SH-SY5Y (cell line): ENCODE results near the gene RGS8.

Experiments used
- GATA2 ChIP-seq: IDR thresholded peaks from 2 replicates; pipeline ENCODE4 v1.6.1; 2011; ENCODE audit warnings: mild to moderate bottlenecking, low read depth, low read length
- GATA3 ChIP-seq: IDR thresholded peaks from 2 replicates; pipeline ENCODE4 v1.6.1; 2011; ENCODE audit warnings: low read depth, mild to moderate bottlenecking, low read length, moderate library complexity

Gene RGS8

GRCh38 chr1:182646739-182647138, 37.6 kb downstream of the RGS8 start:
- no peak for TF ChIP-seq GATA2
- TF ChIP-seq GATA3: no peak

- TF ChIP-seq GATA3 (no peak), GATA2 (no peak)
Observed at GRCh38 chr1:182644886-182645285, 39.5 kb downstream of the RGS8 start.

GRCh38 chr1:182643699-182644098, 40.7 kb downstream of the RGS8 start:
- TF ChIP-seq GATA3 (no peak), GATA2 (no peak)

GRCh38 chr1:182642461-182642860, 41.9 kb downstream of the RGS8 start:
- TF ChIP-seq GATA3 (no peak), GATA2 (no peak)

- TF ChIP-seq GATA3 (no peak), GATA2 (no peak)
Observed at GRCh38 chr1:182641561-182641960, 42.8 kb downstream of the RGS8 start.

GRCh38 chr1:182639330-182639729, 45.1 kb downstream of the RGS8 start:
- TF ChIP-seq GATA2 (no peak), GATA3 (no peak)

- no peak for TF ChIP-seq GATA2
- no peak for TF ChIP-seq GATA3
Observed at GRCh38 chr1:182637769-182638168, 46.6 kb downstream of the RGS8 start.

- TF ChIP-seq GATA2 (no peak), GATA3 (no peak)
Observed at GRCh38 chr1:182635871-182636270, 48.5 kb downstream of the RGS8 start.
